GM19452 (cell line): ENCODE results near the gene GZMM.

Experiments used
- ATAC-seq: cut with Tn5 transposase; IDR thresholded peaks from one replicate; pipeline ENCODE4 v1.9.1; 2021; ENCODE audit not compliant: unreplicated experiment

The GZMM gene

DNA sequence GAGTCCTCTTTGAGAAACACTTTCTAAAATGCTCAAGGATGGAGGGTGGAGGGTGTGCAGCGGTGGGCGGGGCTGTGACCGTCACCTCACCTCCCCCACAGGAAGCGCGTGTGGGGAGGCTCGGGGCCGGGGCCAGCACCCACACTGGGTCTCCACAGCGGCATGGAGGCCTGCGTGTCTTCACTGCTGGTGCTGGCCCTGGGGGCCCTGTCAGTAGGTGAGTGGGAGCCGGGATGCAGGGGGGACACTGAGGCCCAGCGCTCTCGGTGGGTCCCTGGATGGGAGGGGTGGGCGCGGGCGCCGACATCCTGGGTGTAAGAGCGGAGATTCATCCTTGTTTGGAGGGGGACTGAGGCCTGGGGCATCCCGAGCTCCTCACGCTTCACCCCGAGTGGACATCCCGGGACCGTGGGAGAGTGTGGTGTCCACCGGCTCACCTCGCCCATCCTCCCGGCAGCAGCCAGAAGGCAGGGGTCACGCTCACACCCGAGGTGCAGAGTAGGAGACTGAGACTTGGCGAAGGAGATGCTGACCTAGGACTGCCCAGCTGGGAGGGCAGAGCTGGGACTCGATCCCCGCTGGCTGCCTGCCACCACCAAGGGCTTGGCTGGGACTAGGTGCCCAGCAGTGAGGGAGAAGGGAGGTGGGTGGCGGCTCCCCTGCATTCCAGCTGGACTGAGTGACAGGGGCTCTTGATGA is at the start of gene GZMM:
TSS of gene GZMM (plus strand) at position 144 of the 699 bp plus-strand sequence. CDS start at position 163, 19 bp downstream.
- ATAC-seq = no peak

DNA sequence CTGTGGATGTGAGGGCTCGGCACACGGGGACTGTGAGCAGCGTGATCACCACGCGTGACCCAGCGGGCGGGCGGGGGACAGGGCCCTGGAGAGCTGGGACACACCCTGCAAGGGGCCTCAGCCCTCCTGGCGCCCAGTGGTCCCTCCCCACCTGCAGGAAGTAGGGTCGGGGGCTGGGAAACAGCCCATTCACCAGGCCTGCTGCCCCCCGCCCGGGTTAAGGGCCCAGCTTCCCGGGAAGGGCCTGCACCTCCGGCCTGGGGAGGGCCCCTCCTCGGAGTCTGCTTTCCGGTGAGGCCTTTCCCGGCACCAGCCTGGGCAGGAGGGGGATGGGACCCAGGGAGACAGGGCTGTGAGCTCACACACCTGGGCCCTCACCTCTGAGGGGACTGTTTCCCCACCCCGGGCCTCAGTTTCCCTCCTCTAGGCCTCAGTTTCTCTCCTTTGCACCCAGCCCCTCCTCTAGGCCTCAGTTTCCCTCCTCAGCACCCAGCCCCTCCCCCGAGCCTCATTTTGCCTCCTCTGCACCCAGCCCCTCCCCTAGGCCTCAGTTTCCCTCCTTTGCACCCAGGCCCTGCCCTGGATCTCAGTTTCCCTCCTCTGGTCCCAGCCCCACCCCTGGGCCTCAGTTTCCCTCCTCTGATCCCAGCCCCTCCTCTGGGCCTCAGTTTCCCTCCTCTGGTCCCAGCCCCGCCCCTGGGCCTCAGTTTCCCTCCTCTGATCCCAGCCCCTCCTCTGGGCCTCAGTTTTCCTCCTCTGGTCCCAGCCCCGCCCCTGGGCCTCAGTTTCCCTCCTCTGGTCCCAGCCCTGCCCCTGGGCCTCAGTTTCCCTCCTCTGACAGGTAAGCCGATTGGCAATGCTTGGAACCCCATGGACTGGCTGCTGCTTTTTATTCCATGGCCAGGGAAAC is 49.4 kb upstream of the GZMM start:
- ATAC-seq = no peak

DNA sequence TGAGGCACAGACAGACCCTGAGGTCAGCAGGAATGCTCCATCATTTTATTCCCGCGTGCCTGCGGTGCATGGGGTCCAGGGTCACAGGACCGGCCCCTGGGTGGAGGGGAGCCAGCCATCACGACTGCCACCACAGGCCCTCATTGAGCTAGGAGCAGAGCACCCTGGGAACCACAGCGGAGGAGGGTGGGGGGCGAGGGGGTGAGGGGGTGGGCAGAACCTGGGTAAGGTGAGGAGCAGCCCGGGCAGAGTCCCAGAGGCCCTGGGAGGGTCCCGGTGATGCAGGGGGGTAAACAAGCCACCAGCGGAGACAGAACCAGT is 48.8 kb upstream of the GZMM start:
- ATAC-seq = no peak

DNA sequence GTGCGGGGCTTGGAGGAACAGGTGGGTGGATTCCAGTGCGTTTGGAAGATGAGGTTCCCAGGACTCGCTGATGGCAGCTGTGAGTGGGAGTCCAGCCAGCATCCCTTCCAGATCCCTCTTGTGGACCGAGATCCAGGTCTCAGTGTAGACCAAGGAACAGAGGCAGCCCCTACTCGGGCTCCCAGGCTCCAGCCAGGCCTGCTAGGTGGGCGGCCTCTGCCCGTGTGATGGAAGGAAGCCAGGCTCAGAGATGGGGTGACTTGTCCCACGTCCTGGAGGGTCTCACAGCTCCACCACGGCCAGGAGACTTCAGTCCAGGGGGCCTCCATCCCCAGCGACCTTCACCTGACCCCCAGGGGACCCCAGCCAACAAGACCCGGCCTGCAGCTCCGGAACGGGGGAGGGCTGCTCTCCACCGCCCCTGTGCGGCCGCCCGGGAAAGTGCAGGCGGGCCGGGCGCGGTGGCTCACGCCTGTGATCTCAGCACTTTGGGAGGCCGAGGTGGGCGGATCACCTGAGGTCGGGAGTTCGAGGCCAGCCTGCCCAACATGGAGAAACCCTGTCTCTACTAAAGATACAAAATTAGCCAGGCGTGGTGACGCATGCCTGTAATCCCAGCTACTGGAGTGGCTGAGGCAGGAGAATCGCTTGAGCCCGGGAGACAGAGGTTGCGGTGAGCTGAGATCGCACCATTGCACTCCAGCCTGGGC is 48.3 kb upstream of the GZMM start:
- ATAC-seq = no peak

DNA sequence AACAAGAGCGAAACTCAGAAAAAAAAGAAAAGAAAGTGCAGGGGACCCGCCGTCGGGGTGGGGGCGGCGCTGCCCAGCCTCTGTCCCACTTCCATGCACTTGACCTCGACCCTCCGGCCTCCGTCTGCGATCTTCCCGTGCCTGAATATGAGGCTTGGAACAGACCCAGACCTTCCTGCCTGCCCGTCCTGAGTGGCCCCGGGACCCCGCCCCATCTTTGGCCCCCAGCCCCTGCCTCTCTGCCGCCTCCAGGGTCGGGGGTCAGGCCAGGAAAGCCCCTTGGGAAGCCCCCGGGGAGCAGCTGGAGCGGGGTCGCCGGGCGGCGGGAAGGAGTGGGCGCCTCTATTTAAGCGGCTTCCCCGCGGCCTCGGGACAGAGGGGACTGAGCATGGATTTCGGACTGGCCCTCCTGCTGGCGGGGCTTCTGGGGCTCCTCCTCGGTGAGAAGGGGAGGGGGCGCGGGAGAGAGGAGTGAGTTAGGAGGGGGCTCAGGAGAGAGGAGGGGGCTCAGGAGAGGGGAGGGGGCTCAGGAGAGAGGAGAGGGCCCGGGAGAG is 47.7 kb upstream of the GZMM start, which contains the start of gene MADCAM1:
TSS of gene MADCAM1 (plus strand) at position 375 of the 554 bp plus-strand sequence. CDS start at position 389, 14 bp downstream.
- ATAC-seq = no peak

DNA sequence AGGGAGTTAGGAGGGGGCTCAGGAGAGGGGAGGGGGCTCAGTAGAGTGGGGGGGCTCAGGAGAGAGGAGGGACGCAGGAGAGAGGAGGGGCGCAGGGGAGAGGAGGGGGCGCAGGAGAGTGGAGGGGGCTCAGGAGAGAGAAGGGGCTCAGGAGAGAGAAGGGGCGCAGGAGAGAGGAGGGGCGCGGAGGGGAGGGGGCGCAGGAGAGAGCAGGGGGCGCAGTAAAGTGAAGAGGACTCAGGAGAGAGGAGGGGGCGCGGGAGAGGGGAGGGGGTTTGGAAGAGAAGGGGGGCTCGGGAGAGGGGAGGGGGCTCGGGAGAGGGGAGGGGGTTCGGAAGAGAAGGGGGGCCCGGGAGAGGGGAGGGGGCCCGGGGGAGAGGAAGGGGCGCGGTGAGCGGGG is 46.9 kb upstream of the GZMM start:
- ATAC-seq = no peak

DNA sequence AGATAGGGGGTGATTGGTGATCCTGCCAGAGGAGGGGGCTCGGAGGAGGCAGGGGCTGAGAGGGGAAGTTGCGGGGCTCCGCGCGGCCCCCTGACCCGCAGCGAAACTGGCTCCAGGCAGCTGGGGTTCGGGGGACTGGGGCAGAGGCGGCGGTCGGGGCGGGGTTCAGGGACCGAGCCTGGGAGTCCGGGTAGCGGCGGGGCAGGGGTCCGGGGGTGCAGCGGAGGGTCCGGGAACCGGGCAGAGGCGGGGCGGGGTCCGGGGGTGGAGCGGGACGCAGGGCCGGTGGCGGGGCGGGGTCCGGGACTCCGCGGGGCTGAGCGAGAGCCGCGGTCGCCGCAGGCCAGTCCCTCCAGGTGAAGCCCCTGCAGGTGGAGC is 46.4 kb upstream of the GZMM start:
- ATAC-seq = no peak

DNA sequence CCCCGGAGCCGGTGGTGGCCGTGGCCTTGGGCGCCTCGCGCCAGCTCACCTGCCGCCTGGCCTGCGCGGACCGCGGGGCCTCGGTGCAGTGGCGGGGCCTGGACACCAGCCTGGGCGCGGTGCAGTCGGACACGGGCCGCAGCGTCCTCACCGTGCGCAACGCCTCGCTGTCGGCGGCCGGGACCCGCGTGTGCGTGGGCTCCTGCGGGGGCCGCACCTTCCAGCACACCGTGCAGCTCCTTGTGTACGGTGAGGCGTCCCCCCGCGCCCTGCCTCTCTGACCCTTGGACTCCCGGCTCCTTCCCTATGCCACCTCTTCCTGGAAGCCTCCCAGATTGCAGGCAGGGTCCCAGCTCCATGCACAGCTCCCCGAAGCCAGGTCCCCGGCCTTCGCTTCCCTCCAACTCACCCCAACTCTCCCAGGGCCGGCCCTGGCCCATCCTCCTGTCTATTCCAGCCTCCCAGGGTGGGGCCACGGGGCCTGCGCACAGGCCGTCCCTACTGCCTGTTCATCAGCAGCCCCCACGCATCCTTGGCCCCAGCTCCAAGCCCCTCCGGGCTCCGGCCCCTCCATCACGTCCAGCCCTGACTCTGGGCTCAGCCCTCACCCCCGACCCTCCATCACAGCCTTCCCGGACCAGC is 45.9 kb upstream of the GZMM start:
- ATAC-seq = no peak

DNA sequence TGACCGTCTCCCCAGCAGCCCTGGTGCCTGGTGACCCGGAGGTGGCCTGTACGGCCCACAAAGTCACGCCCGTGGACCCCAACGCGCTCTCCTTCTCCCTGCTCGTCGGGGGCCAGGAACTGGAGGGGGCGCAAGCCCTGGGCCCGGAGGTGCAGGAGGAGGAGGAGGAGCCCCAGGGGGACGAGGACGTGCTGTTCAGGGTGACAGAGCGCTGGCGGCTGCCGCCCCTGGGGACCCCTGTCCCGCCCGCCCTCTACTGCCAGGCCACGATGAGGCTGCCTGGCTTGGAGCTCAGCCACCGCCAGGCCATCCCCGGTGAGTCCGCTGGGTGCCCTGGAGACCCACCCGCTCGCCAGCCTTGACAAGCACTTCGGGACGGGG is 45.4 kb upstream of the GZMM start:
- no peak for ATAC-seq

DNA sequence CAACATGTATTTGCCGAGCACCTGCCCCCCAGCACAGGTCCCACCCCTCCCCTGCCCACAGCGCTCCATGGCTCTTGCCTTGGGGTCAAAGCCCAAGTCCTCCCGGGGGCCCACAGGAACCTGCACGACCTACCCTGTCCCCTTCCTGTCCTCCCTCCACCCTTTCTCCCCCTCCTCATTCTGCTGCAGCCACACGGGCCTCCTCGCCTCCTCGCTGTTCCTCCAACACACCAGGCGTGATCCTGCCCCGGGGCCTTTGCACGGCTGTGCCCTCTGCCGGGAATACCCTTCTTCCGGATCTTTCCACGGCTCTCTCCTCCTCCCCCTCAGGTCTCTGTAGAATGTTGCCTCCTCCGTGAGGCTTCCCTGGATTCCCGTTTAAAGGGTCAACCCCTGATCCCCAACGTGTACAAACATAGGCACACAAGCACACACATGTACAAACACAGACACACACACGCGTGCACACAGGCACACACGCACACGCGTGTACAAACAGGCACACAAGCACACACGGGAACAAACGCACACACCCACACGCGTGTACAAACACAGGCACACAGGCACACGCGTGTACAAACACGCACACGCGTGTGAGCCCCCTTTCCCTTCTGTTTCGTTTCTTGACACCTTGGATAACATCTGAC is 44.8 kb upstream of the GZMM start:
- ATAC-seq = no peak

DNA sequence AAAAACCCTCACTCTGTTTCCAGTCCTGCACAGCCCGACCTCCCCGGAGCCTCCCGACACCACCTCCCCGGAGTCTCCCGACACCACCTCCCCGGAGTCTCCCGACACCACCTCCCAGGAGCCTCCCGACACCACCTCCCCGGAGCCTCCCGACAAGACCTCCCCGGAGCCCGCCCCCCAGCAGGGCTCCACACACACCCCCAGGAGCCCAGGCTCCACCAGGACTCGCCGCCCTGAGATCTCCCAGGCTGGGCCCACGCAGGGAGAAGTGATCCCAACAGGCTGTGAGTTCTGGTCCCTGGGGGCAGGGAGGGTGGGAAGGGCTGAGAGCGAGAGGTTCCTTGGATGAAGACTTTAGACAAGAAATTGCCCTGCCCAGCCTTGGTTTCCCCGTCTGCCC is 42.2 kb upstream of the GZMM start:
- ATAC-seq = no peak

DNA sequence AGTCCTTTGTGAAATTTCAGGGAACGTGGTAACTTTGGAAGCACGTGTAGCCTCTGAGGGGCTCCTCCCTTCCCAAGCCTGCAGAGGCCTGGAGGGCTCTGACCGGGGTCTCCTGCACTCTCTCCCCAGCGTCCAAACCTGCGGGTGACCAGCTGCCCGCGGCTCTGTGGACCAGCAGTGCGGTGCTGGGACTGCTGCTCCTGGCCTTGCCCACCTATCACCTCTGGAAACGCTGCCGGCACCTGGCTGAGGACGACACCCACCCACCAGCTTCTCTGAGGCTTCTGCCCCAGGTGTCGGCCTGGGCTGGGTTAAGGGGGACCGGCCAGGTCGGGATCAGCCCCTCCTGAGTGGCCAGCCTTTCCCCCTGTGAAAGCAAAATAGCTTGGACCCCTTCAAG is 39.2 kb upstream of the GZMM start:
- no peak for ATAC-seq

DNA sequence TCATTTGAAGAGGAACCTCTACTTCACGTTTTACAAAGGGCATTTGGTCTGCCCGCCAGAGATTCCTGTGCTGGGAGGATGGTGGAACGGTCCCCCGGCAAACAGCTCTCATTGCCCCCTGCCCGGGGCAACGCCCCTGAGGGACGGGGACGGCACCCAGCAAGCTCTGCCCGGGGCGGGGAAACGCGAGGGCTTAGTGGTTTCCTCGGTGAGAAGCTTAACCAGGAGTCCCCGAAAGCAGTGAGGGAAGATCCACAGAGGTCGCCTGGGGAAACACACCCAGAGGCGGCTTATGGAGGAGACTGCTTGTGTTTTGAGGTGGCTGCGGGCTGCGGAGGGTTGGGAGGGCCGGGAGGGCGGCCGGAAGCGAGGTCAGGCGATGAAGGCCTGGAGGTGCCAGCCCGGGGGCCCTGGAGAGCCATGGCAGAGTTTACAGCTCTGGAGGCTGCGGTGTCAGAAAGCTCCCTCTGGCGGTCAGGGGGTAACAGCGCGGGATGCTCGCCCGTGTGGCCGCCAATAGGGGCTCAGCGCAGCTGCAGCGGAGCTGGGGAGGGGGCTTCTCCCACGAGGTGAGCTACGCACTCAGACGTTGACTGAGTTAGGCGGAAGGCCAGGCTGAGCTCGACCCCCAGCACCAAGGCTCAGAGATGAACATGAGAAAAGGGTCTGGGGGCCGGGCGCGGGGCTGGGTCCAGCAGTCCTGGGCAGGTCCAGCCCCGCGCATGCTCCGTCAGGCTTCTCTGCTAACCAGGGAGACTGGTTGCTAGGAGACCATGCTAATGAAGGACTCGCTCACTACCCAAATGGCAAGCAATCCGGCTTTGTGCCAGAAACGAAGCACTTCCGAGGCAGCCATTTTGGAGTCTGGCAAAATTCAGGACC is 37.2 kb upstream of the GZMM start:
- ATAC-seq = peak; percentile 64

DNA sequence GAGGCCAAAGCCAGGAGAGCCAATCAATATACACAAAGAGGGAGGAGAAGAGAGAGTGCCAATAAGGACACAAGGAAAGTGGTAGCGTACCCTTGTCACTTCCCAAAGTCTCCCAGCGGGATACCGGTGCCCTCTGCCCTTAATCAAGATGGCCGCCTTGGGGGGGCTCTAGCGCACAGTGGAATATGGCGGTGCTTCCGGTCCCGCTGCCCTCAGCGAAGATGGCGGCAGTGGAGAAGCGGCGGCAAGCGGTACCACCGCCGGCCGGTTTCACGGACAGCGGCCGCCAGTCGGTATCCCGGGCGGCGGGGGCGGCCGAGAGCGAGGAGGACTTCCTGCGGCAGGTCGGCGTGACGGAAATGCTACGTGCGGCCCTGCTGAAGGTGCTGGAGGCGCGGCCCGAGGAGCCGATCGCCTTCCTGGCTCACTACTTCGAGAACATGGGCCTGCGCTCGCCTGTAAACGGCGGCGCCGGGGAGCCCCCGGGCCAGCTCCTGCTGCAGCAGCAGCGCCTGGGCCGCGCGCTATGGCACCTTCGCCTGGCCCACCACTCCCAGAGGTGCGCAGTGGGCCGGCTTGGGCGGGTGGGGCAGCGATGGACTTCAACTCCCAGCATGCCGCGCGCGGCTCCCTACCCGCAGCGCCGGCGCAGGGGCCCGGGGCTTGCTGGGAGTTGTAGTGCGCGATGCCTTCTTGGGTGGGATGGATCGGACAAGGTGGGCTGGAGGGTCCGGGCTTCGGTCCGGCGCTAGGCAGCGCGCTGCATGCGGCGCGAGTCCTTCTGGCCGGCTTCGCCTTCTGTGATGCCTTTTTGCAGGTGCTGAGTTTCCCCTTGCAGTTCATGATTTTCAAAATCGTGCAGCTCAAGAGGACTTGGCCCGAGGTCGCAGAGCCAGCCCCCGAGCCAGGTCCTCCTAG is 36.3 kb upstream of the GZMM start, which contains the start of gene TPGS1:
TSS of gene TPGS1 (plus strand) at position 212 of the 918 bp plus-strand sequence. CDS start at position 222, 10 bp downstream.
- peak; percentile 57 for ATAC-seq

DNA sequence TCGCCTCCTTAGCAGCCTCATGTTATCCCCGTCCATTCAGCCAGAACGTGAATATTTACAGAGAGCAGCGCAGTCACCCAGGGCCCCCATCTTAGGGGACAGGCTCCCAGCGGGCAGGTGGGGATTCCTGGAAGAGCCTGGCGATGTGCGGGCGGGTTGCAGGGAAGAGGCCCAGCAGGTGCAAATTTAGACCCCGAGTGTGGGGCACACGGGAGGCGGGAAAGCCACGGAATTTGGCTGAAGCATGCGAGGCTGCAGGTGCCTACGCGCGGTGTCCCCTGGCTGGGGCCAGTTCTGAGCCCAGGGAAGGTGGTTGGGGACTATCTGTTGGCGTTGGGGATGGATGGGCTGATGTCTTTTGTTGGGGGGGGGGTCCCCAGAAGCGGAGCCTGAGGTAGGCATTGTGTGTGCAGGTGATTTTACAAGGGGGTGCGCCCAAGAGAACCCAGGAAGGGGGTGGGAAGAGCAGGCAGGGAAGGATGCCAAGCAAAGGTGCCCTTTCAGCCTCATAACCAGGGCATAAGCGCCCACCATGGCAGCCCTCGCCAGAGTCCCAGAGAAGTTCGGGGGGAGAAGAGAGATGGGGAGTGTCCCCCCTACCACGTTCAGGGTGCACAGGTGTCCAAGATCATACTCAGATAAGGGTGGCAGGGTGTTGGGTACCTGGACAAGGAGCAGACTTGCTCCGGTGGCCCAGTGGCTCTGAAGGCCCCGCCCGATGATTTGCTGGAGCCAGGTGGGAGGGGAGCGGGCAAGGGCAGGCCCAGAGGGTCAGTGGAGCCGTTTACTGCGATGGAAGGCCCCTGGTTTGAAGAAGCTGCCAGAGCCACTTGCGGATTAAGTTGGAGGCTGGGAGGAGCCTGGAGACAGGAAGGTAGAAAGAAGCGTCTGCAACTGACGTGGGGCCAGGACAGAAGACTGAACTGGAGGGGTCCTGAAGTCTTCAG is 35.4 kb upstream of the GZMM start:
- ATAC-seq = no peak

DNA sequence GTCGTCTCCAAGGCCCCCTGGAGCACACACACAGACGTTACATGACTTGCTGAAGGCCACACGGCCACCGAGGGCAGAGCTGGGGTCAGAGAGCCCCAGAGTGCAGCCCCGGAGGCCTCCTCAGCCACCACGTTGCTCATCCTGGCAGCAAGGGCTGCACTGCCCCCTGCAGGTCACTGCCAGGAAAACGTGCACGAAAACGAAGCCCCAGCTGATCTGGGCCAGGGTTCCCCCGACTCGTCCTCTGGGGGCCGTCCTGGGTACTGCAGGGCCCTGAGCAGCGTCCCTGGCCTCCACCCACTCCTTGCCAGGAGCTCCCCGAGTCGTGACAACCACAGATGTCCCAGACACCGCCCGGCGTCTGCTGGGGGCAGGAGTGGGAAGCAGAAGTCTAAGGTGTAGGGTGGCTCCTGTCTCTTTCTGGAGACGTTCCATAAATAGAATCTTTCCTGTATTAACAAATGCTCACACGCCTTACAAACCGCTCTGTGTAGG is 33.2 kb upstream of the GZMM start:
- ATAC-seq = peak; percentile 25
